Caco-2 (cell line): ENCODE results near the gene IFIT5. TPM values are rescaled to one million over a fixed set of nuclear protein-coding genes. Genes with fewer than 3 reads are reported as not detected.

ENCODE experiments used
- BruUV-seq: library from RNA; stranded (reverse); fragments of 400-500 nt; replicated peaks from 2 replicates; lab custom pipeline; 2021; lab: Mats Ljungman, UMichigan
- CTCF ChIA-PET: fragments of 300-600 bp; sonication (Branson Sonifier 250); formaldehyde crosslinking; loops from one replicate; lab custom pipeline; 2022; ENCODE audit warnings: antibody characterized with exemption; lab: Charles Lee
- POLR2A ChIA-PET: fragments of 300-600 bp; sonication (Branson Sonifier 250); formaldehyde crosslinking; loops from one replicate; lab custom pipeline; 2022; ENCODE audit warnings: antibody characterized with exemption; lab: Charles Lee
- DNase-seq, 2 experiments: peaks; one replicate each; pipeline versions ENCODE4 v3.0.0 to v3.0.0-alpha.2; 2020 to 2022
- H3K27me3 ChIP-seq: replicated peaks from 2 replicates; pipeline ENCODE4 v1.6.0; 2011; ENCODE audit warnings: low read length; ENCODE audit not compliant: control insufficient read depth, insufficient read depth
- H3K36me3 ChIP-seq: 2 replicates; pipeline ENCODE4 v1.5.1; 2011; ENCODE audit warnings: low read length; ENCODE audit not compliant: control insufficient read depth, insufficient read depth
- H3K4me1 ChIP-seq: fragments of 250-450 bp; sonication (Bioruptor Pico); 2 replicates; pipeline ENCODE4 v1.5.1; 2020; ENCODE audit warnings: mild to moderate bottlenecking
- H3K4me3 ChIP-seq: 2 replicates; pipeline ENCODE4 v1.5.1; 2011; ENCODE audit warnings: low read depth, mild to moderate bottlenecking, control low read depth, low read length
- H3K9me3 ChIP-seq: fragments of 250-450 bp; sonication (Bioruptor Pico); 2 replicates; pipeline ENCODE4 v1.5.1; 2020; ENCODE audit warnings: mild to moderate bottlenecking, moderate library complexity
- H3K27ac Mint-ChIP-seq: one replicate; pipeline ENCODE4 v1.8.0; 2022; ENCODE audit warnings: mixed read lengths; ENCODE audit not compliant: unreplicated experiment
- H3K27me3 Mint-ChIP-seq: one replicate; pipeline ENCODE4 v1.8.0; 2022; ENCODE audit warnings: mixed read lengths; ENCODE audit not compliant: insufficient read depth, unreplicated experiment
- H3K36me3 Mint-ChIP-seq: one replicate; pipeline ENCODE4 v1.8.0; 2022; ENCODE audit warnings: mild to moderate bottlenecking, mixed read lengths; ENCODE audit not compliant: insufficient read depth, unreplicated experiment
- H3K4me1 Mint-ChIP-seq: one replicate; pipeline ENCODE4 v1.8.0; 2022; ENCODE audit warnings: low read depth, mixed read lengths; ENCODE audit not compliant: unreplicated experiment
- H3K4me3 Mint-ChIP-seq: one replicate; pipeline ENCODE4 v1.8.0; 2022; ENCODE audit warnings: mild to moderate bottlenecking, moderate library complexity, mixed read lengths; ENCODE audit not compliant: unreplicated experiment
- H3K9me3 Mint-ChIP-seq: one replicate; pipeline ENCODE4 v1.8.0; 2022; ENCODE audit warnings: mixed read lengths; ENCODE audit not compliant: unreplicated experiment
- CTCF ChIP-seq, 2 experiments: fragments of 200-600 bp in 1 of 2; IDR thresholded peaks; 1 replicate in 1 of 2; 2 replicates in 1 of 2; pipeline versions ENCODE4 v1.5.1 to v1.8.0; 2011 to 2022; ENCODE audit warnings: antibody characterized with exemption in 1 of 2, control low read depth in 1 of 2, inconsistent platforms in 1 of 2, low read depth in 1 of 2, low read length in 1 of 2, mild to moderate bottlenecking in 1 of 2, moderate library complexity in 1 of 2; ENCODE audit not compliant: insufficient read depth in 1 of 2, severe bottlenecking in 1 of 2, unreplicated experiment in 1 of 2
- intact Hi-C: fragments of 100-400 bp; cut with micrococcal nuclease; formaldehyde crosslinking; loops from one replicate; pipeline ENCODE4 v1.10.0; 2022; ENCODE audit not compliant: unreplicated experiment
- total RNA-seq: library from RNA; stranded (reverse); gene quantifications from 2 replicates; pipeline ENCODE4 v1.2.3, GENCODE V29; 2022

IFIT5 gene
- total RNA-seq, 1 experiment from 2014 or later: 2.4 TPM

GRCh38 chr10:89371987-89372386, 42.4 kb upstream of the IFIT5 start:
- Histone ChIP-seq H3K36me3 (no peaks in the 10 kb centered on the region), H3K27me3 (no peaks in the 10 kb centered on the region), H3K4me3 (no peak overlapping the region), H3K9me3 (no peaks in the 10 kb centered on the region), H3K4me1 (peaks cover 25% of the 10 kb centered on the region)
- no peak for TF ChIP-seq CTCF (IDR thresholded peaks at IDR 0.05; ENCODE audit: insufficient read depth in 1 of 2, low read depth in 1 of 2, low read length in 1 of 2, severe bottlenecking in 1 of 2, unreplicated experiment in 1 of 2)
- no TSS peak for BruUV-seq
- H3K27me3 Mint-ChIP-seq: no peaks in the 10 kb centered on the region
- CTCF ChIA-PET: no interaction called here
- no peaks in the 10 kb centered on the region for H3K9me3 Mint-ChIP-seq
- no peak overlapping the region for H3K27ac Mint-ChIP-seq
- no peak overlapping the region for H3K4me3 Mint-ChIP-seq
- no peaks in the 10 kb centered on the region for H3K36me3 Mint-ChIP-seq
- intact Hi-C loops: no loop called here
- H3K4me1 Mint-ChIP-seq: peaks cover 21% of the 10 kb centered on the region
- POLR2A ChIA-PET: no interaction called here
- no peak for DNase-seq

- Mint-ChIP-seq H3K27ac (no peak overlapping the region), H3K36me3 (no peaks in the 10 kb centered on the region), H3K4me1 (peaks cover 20% of the 10 kb centered on the region), H3K9me3 (no peaks in the 10 kb centered on the region), H3K4me3 (no peak overlapping the region), H3K27me3 (no peaks in the 10 kb centered on the region)
- CTCF ChIA-PET: interaction anchor here (0.7 kb wide), 3 partner anchors 72 to 236 kb away, joined by 3 to 5 read pairs (median 3); partner anchors contain the start of gene IFIT2
- intact Hi-C loops: no loop called here
- no TSS peak for BruUV-seq
- peaks cover 25% of the 10 kb centered on the region for H3K4me1 ChIP-seq
- no peak for TF ChIP-seq CTCF (IDR thresholded peaks at IDR 0.05; ENCODE audit: insufficient read depth in 1 of 2, low read depth in 1 of 2, low read length in 1 of 2, severe bottlenecking in 1 of 2, unreplicated experiment in 1 of 2)
- no peak overlapping the region for H3K4me3 ChIP-seq
- no peaks in the 10 kb centered on the region for H3K27me3 ChIP-seq
- no peaks in the 10 kb centered on the region for H3K9me3 ChIP-seq
- DNase-seq: no peak
- POLR2A ChIA-PET: no interaction called here
- H3K36me3 ChIP-seq: no peaks in the 10 kb centered on the region
These were observed 40.3 kb upstream of the IFIT5 start for GRCh38 chr10:89373916-89374711.

- Mint-ChIP-seq H3K4me1 (peaks cover 14% of the 10 kb centered on the region), H3K27me3 (no peaks in the 10 kb centered on the region), H3K36me3 (no peaks in the 10 kb centered on the region), H3K4me3 (no peak overlapping the region), H3K27ac (no peak overlapping the region), H3K9me3 (no peaks in the 10 kb centered on the region)
- H3K27me3 ChIP-seq: no peaks in the 10 kb centered on the region
- POLR2A ChIA-PET: no interaction called here
- BruUV-seq: no TSS peak
- no peak for TF ChIP-seq CTCF (IDR thresholded peaks at IDR 0.05; ENCODE audit: insufficient read depth in 1 of 2, low read depth in 1 of 2, low read length in 1 of 2, severe bottlenecking in 1 of 2, unreplicated experiment in 1 of 2)
- no peaks in the 10 kb centered on the region for H3K36me3 ChIP-seq
- peaks cover 19% of the 10 kb centered on the region for H3K4me1 ChIP-seq
- DNase-seq: no peak
- H3K4me3 ChIP-seq: no peak overlapping the region
- intact Hi-C loops: no loop called here
- CTCF ChIA-PET: no interaction called here
- H3K9me3 ChIP-seq: no peaks in the 10 kb centered on the region
These were observed 39.6 kb upstream of the IFIT5 start for GRCh38 chr10:89374713-89375141.
